Renal pelvis (tissue), 4 donors: ENCODE results near the gene SORCS2. TPM values are rescaled to one million over a fixed set of nuclear protein-coding genes. Genes with fewer than 3 reads are reported as not detected.

Experiments used
- DNase-seq: peaks from one replicate; pipeline ENCODE4 v3.0.0-alpha.2; 2013
- polyA plus RNA-seq, 3 donors: library from polyadenylated mRNA; unstranded; fragments of 120-200 nt; gene quantifications; one replicate each; pipeline ENCODE4 v1.2.1, GENCODE V29; 2013; ENCODE audit not compliant: insufficient read length in 3 of 3

The SORCS2 gene
- polyA plus RNA-seq, 3 donors: 5.2 to 11.7 (median 11.1) TPM

- DNase-seq: no peak
Measured at GRCh38 chr4:7631288-7632014, 439.1 kb downstream of the SORCS2 start.

- DNase-seq: no peak
Measured at GRCh38 chr4:7632341-7632740, 440.0 kb downstream of the SORCS2 start.

GRCh38 chr4:7632971-7633370 is 440.6 kb downstream of the SORCS2 start:
- DNase-seq: no peak

- DNase-seq: no peak
Measured at GRCh38 chr4:7634661-7635251, 442.4 kb downstream of the SORCS2 start.

GRCh38 chr4:7635445-7636239 is 443.3 kb downstream of the SORCS2 start:
- no peak for DNase-seq

GRCh38 chr4:7636240-7636508 is 443.8 kb downstream of the SORCS2 start:
- no peak for DNase-seq

- no peak for DNase-seq
Measured at GRCh38 chr4:7637139-7637538, 444.8 kb downstream of the SORCS2 start.

GRCh38 chr4:7637971-7638370 is 445.6 kb downstream of the SORCS2 start:
- no peak for DNase-seq

- no peak for DNase-seq
Measured at GRCh38 chr4:7638489-7638888, 446.2 kb downstream of the SORCS2 start.

- no peak for DNase-seq
Measured at GRCh38 chr4:7638984-7639789, 446.8 kb downstream of the SORCS2 start.

GRCh38 chr4:7640136-7640535 is 447.8 kb downstream of the SORCS2 start:
- no peak for DNase-seq

- DNase-seq: no peak
Measured at GRCh38 chr4:7641712-7642111, 449.4 kb downstream of the SORCS2 start.

- no peak for DNase-seq
Measured at GRCh38 chr4:7642741-7643458, 450.6 kb downstream of the SORCS2 start.

- DNase-seq: no peak
Measured at GRCh38 chr4:7645158-7645557, 452.8 kb downstream of the SORCS2 start.

- no peak for DNase-seq
Measured at GRCh38 chr4:7645956-7646355, 453.6 kb downstream of the SORCS2 start.

- no peak for DNase-seq
Measured at GRCh38 chr4:7646384-7647061, 454.2 kb downstream of the SORCS2 start.

GRCh38 chr4:7647186-7647585 is 454.8 kb downstream of the SORCS2 start:
- no peak for DNase-seq

- no peak for DNase-seq
Measured at GRCh38 chr4:7647600-7648543, 455.5 kb downstream of the SORCS2 start.

- DNase-seq: no peak
Measured at GRCh38 chr4:7648544-7649395, 456.4 kb downstream of the SORCS2 start.
